Astrocyte (in vitro differentiated cells and primary cell): ENCODE data around the gene MRPL41.

Experiments used
- EZH2 ChIP-seq: IDR thresholded peaks from 2 replicates; pipeline ENCODE4 v1.6.1; 2012; ENCODE audit warnings: mild to moderate bottlenecking, low read length, inconsistent platforms; ENCODE audit not compliant: insufficient read depth
- TF ChIP-seq, protein P1 (sequence below): IDR thresholded peaks from 2 replicates; pipeline ENCODE4 v1.5.1; 2011; ENCODE audit warnings: low read depth, mild to moderate bottlenecking, inconsistent platforms, low read length, moderate library complexity; ENCODE audit not compliant: insufficient read depth

DNA sequence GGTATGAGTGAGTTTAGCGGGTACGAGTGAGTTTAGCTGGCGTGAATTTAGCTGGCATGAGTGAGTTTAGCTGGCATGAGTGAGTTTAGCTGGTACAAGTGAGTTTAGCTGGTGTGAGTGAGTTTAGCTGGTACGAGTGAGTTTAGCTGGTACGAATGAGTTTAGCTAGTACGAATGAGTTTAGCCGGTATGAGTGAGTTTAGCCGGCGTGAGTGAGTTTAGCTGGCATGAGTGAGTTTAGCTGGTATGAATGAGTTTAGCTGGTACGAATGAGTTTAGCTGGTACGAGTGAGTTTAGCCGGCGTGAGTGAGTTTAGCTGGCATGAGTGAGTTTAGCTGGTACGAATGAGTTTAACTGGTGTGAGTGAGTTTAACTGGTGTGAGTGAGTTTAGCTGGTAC lies 42.5 kb upstream of the MRPL41 start:
- TF ChIP-seq EZH2: no peak
- TF ChIP-seq, protein P1, sequence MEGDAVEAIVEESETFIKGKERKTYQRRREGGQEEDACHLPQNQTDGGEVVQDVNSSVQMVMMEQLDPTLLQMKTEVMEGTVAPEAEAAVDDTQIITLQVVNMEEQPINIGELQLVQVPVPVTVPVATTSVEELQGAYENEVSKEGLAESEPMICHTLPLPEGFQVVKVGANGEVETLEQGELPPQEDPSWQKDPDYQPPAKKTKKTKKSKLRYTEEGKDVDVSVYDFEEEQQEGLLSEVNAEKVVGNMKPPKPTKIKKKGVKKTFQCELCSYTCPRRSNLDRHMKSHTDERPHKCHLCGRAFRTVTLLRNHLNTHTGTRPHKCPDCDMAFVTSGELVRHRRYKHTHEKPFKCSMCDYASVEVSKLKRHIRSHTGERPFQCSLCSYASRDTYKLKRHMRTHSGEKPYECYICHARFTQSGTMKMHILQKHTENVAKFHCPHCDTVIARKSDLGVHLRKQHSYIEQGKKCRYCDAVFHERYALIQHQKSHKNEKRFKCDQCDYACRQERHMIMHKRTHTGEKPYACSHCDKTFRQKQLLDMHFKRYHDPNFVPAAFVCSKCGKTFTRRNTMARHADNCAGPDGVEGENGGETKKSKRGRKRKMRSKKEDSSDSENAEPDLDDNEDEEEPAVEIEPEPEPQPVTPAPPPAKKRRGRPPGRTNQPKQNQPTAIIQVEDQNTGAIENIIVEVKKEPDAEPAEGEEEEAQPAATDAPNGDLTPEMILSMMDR: no peak
